NCI-H345 (cell line): Measurements from ENCODE around the gene ANKRD24.
"Not testable (repeated sequence)": the region's sequence is repeated elsewhere in the genome, so short reads cannot be mapped to it uniquely, and the experiment has no call there.

Source experiments
- DNase-seq: peaks from one replicate; lab custom pipeline; 2025; lab: John Stamatoyannopoulos, UW

ANKRD24 gene

GRCh38 chr19:4267901-4268815 lies 85.7 kb downstream of the ANKRD24 start:
- DNase-seq = no peak

- DNase-seq = no peak
These were observed 86.4 kb downstream of the ANKRD24 start for GRCh38 chr19:4268816-4269430.

- no peak for DNase-seq
These were observed 90.4 kb downstream of the ANKRD24 start for GRCh38 chr19:4272894-4273293.

DNA sequence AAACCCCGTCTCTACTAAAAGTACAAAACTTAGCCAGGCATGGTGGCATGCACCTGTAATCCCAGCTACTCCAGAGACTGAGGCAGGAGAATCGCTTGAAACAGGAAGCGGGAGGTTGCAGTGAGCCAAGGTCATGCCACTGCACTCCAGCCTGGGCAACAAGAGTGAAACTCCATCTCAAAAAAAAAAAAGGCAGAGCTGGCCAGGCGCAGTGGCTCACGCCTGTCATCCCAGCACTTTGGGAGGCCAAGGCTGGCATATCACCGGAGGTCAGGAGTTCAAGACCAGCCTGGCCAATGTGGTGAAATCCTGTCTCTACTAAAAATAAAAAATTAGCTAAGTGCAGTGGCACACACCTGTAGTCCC lies 91.8 kb downstream of the ANKRD24 start:
- not testable (repeated sequence) for DNase-seq
